HFFc6 (cell line): Measurements from ENCODE around the gene LGR6. TPM values are rescaled to one million over a fixed set of nuclear protein-coding genes. Genes with fewer than 3 reads are reported as not detected.
A peak's percentile ranks its signal among the peaks of the same experiment; 100 is the strongest.
"Not testable (repeated sequence)": the region's sequence is repeated elsewhere in the genome, so short reads cannot be mapped to it uniquely, and the experiment has no call there.

Source experiments
- DNase-seq: peaks from one replicate; pipeline ENCODE4 v3.0.0-alpha.2; 2018
- H3K27ac Mint-ChIP-seq: 2 replicates; pipeline ENCODE4 v1.8.0; 2020; ENCODE audit warnings: mild to moderate bottlenecking, mixed read lengths
- H3K27me3 Mint-ChIP-seq: 2 replicates; pipeline ENCODE4 v1.8.0; 2021; ENCODE audit warnings: mild to moderate bottlenecking, moderate library complexity, mixed read lengths; ENCODE audit not compliant: insufficient read depth
- H3K36me3 Mint-ChIP-seq: 2 replicates; pipeline ENCODE4 v1.8.0; 2021; ENCODE audit warnings: low read depth, mixed read lengths
- H3K4me1 Mint-ChIP-seq: 2 replicates; pipeline ENCODE4 v1.8.0; 2020; ENCODE audit warnings: low read depth, mixed read lengths
- H3K4me3 Mint-ChIP-seq: 2 replicates; pipeline ENCODE4 v1.8.0; 2020; ENCODE audit warnings: mild to moderate bottlenecking, moderate library complexity, mixed read lengths
- H3K9me3 Mint-ChIP-seq: 2 replicates; pipeline ENCODE4 v1.8.0; 2020; ENCODE audit warnings: mild to moderate bottlenecking, mixed read lengths
- CTCF ChIP-seq: fragments of 200-600 bp; sonication (generic); IDR thresholded peaks from 2 replicates; pipeline ENCODE4 v1.5.0; 2021; ENCODE audit warnings: antibody characterized with exemption, mild to moderate bottlenecking
- long read RNA-seq: library from polyadenylated mRNA; unstranded; transcript quantifications from one replicate; pipeline ENCODE4 v2.0.0, GENCODE V29; 2019
- total RNA-seq, 6 experiments: library from RNA; stranded (reverse); fragmentation: NEBNext Ultra II Directional; extraction: Animal tissue kit (Norgen Biotek cat#: 25700); gene quantifications; 2 replicates in 1 of 6; 3 replicates in 5 of 6; pipeline ENCODE4 v1.2.3, GENCODE V29; 2021

The LGR6 gene, protein sequence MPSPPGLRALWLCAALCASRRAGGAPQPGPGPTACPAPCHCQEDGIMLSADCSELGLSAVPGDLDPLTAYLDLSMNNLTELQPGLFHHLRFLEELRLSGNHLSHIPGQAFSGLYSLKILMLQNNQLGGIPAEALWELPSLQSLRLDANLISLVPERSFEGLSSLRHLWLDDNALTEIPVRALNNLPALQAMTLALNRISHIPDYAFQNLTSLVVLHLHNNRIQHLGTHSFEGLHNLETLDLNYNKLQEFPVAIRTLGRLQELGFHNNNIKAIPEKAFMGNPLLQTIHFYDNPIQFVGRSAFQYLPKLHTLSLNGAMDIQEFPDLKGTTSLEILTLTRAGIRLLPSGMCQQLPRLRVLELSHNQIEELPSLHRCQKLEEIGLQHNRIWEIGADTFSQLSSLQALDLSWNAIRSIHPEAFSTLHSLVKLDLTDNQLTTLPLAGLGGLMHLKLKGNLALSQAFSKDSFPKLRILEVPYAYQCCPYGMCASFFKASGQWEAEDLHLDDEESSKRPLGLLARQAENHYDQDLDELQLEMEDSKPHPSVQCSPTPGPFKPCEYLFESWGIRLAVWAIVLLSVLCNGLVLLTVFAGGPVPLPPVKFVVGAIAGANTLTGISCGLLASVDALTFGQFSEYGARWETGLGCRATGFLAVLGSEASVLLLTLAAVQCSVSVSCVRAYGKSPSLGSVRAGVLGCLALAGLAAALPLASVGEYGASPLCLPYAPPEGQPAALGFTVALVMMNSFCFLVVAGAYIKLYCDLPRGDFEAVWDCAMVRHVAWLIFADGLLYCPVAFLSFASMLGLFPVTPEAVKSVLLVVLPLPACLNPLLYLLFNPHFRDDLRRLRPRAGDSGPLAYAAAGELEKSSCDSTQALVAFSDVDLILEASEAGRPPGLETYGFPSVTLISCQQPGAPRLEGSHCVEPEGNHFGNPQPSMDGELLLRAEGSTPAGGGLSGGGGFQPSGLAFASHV
- not detected for total RNA-seq
- long read RNA-seq, result 0 reads

- Mint-ChIP-seq H3K4me1 (no peaks in the 10 kb centered on the region), H3K27me3 (peaks cover 47% of the 10 kb centered on the region), H3K9me3 (no peaks in the 10 kb centered on the region), H3K27ac (no peak within 1 kb of the TSS), H3K36me3 (no peaks in the 10 kb centered on the region), H3K4me3 (no peak within 1 kb of the TSS)
- TF ChIP-seq CTCF, result no peak
- no peak for DNase-seq
Measured at GRCh38 chr1:202193614-202194327, at the start of gene LGR6. Gene LGR6, plus strand, starts transcription at chr1:202193799. Its CDS starts 191 bp downstream, at chr1:202193990.

GRCh38 chr1:202144402-202145067 lies 49.1 kb upstream of the LGR6 start, which contains the start of gene ARL8A:
Gene ARL8A, minus strand, starts transcription at chr1:202144737. Its CDS starts 165 bp downstream, at chr1:202144572.
- peaks cover 19% of the 10 kb centered on the region for H3K4me1 Mint-ChIP-seq
- peak; percentile 24 for DNase-seq
- peak within 1 kb of the TSS; percentile 72 for H3K27ac Mint-ChIP-seq
- TF ChIP-seq CTCF, result no peak
- no peaks in the 10 kb centered on the region for H3K9me3 Mint-ChIP-seq
- H3K4me3 Mint-ChIP-seq, result peak within 1 kb of the TSS; percentile 90
- no peaks in the 10 kb centered on the region for H3K36me3 Mint-ChIP-seq
- peaks cover 11% of the 10 kb centered on the region for H3K27me3 Mint-ChIP-seq

GRCh38 chr1:202145068-202145743 lies 48.4 kb upstream of the LGR6 start:
- no peak for TF ChIP-seq CTCF
- no peaks in the 10 kb centered on the region for H3K36me3 Mint-ChIP-seq
- H3K27me3 Mint-ChIP-seq, result peaks cover 11% of the 10 kb centered on the region
- peak overlapping the region; percentile 85 for H3K4me3 Mint-ChIP-seq
- H3K4me1 Mint-ChIP-seq, result peaks cover 19% of the 10 kb centered on the region
- DNase-seq, result no peak
- no peaks in the 10 kb centered on the region for H3K9me3 Mint-ChIP-seq
- H3K27ac Mint-ChIP-seq, result peak overlapping the region; percentile 61

GRCh38 chr1:202145744-202146140 lies 47.9 kb upstream of the LGR6 start:
- Mint-ChIP-seq H3K4me1 (peaks cover 19% of the 10 kb centered on the region), H3K27me3 (peaks cover 13% of the 10 kb centered on the region)
- not testable (repeated sequence) for H3K4me3 Mint-ChIP-seq, H3K9me3 Mint-ChIP-seq, H3K36me3 Mint-ChIP-seq, H3K27ac Mint-ChIP-seq, DNase-seq

DNA sequence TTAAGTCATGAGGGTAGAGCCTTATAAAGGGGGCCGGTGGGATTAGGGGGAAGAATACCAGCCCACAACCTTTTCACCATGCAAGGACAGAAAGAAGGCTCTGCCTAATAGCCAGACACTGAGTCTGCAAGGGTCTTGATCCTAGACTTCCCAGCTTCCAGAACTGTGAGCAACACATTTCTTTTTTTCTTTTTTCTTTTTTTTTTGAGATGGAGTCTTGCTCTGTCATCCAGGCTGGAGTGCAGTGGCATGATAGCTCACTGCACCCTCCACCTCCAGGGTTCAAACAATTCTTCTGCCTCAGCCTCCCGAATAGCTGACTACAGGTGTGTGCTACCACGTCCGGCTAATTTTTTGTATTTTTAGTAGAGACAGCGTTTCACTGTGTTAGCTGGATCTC lies 47.3 kb upstream of the LGR6 start:
- no peak overlapping the region for H3K4me3 Mint-ChIP-seq
- H3K36me3 Mint-ChIP-seq, result no peaks in the 10 kb centered on the region
- H3K9me3 Mint-ChIP-seq, result no peaks in the 10 kb centered on the region
- no peak overlapping the region for H3K27ac Mint-ChIP-seq
- H3K27me3 Mint-ChIP-seq, result peaks cover 17% of the 10 kb centered on the region
- no peak for DNase-seq
- H3K4me1 Mint-ChIP-seq, result peaks cover 19% of the 10 kb centered on the region
- TF ChIP-seq CTCF, result no peak
